HG03457 (cell line): ENCODE data around the gene SULT4A1.

Experiments used
- ATAC-seq: cut with Tn5 transposase; IDR thresholded peaks from one replicate; pipeline ENCODE4 v1.9.1; 2021; ENCODE audit warnings: moderate number of reproducible peaks; ENCODE audit not compliant: unreplicated experiment

The SULT4A1 gene

DNA sequence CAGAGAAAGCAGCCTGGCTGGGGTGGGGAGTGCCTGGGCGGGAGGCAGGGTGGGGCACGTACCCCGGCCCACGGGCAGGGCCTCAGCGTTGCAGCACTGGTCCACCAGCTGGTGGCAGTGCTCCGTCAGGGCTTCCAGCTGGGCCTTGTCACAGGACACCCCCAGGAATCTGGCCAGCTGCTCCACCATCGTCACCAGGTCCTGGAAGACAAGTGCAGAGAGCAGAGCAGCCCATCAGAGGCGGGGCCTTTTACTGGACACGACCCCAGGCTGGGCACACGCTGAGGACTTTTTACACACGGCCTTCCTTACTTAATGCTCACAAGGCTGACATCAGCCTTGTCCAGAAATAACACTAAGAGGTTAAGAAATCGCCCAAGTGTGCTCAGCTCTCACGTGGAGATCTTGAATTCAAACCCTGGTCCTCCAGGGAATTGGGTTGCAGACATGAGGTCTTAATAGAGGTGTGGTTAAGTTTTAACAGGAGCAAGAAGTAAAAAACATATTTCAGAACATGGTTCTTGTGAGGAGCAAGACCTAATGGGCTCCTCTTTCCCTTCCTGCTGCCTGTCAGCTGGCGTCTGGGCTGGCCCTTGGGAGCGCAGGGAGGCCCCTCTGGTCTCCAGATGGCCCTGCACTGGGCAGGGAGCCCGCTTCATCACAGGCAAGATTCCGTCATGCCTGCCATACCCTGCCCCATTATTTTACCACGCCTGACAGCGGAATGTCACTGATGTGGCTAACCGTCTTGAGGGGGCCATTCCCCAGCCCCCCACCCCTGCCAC is 33.1 kb downstream of the SULT4A1 start:
- ATAC-seq, result no peak

- ATAC-seq, result no peak
These were observed 33.7 kb downstream of the SULT4A1 start for GRCh38 chr22:43828725-43828997.

- no peak for ATAC-seq
These were observed 34.2 kb downstream of the SULT4A1 start for GRCh38 chr22:43827926-43828724.

DNA sequence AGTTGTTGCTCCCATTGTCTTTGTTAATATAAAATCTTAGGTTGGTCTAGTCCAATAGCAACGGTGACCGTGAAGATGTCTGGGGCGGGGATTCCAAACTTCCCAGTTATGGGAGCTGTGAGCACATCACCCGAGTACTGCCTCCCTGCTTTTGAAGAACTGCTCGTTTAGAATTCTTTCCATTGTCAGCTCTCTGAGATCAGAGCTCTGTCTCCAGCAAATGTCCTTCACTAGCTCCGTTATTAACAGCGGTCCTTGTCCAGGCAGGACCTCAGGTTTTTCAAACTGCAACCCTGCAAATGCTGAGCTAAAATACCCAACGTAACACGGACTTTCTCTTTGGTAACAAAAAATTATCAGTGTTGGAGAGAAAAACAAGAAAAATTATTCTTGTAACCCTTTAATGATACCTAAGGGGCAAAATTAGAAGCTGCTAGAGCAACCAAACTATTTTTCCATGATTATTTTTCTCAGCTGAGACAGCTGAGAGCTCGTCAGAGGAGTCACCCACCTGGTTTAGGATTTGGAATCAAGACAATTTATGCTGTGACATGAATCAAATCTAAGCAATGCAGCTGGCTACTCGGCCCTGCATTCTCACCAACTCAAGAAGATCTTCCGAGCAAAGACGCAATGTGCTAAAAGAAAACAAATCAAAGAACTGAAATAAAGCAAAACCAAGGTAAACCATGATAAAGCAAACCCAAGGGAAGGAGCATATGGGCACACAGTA is 35.1 kb downstream of the SULT4A1 start:
- no peak for ATAC-seq

GRCh38 chr22:43826142-43827002 is 35.9 kb downstream of the SULT4A1 start:
- no peak for ATAC-seq

DNA sequence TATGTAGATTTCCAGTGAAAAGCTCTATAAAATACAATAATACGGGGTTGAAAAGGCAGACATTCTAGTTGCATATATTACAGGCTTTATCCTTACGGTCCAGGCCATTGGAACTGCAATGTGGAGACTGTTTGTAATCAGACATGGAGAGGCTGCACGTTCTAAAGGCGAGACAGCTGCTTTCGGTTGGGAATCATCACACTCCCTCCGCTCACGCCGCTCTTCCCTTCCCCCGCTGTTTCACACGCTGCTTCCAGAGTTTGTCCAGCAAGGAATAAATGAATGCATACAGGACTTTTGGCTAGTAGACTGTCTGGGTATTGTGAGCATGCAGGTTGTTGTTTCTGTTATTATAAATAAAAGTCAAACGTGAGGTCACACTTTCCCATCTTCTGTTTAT is 36.7 kb downstream of the SULT4A1 start:
- ATAC-seq, result no peak

- no peak for ATAC-seq
These were observed 37.4 kb downstream of the SULT4A1 start for GRCh38 chr22:43824724-43825420.

GRCh38 chr22:43823911-43824665 is 38.2 kb downstream of the SULT4A1 start:
- ATAC-seq, result no peak

- ATAC-seq, result no peak
These were observed 38.9 kb downstream of the SULT4A1 start for GRCh38 chr22:43823353-43823908.

- ATAC-seq, result no peak
These were observed 40.5 kb downstream of the SULT4A1 start for GRCh38 chr22:43821606-43822425.

DNA sequence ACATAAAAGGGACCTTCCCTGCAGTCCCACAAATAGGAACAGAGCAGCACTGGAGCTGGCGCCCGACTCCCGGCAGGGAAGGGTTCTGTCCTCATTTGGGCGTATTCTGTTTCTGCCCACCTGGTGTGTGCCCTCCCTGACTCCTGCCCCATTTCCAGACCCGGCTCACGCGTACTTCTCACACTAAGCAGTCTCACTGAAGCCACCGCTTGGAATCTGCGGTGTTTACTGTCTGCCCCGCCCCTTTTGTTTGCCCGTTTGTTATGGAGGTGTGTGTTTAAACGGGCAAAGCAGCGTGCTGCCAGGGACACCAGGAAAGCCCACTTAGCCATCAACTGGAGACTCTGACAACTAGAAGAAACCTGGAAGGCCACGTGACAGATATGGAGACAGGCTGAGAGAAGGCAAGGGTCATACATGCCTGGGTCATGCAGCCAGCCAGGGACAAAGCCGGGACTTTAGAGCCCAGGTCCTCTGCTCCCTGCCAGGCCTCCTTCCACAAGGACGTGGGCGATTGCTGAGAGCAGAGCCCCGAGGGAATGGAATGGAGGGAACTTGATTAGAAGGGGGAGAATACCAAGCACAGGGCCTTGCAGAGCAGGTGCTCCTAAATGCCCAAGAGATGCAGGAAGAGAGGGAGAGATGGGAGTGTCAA is 41.5 kb downstream of the SULT4A1 start:
- ATAC-seq, result no peak

GRCh38 chr22:43819931-43820640 is 42.2 kb downstream of the SULT4A1 start:
- no peak for ATAC-seq

GRCh38 chr22:43819421-43819921 is 42.8 kb downstream of the SULT4A1 start:
- no peak for ATAC-seq

GRCh38 chr22:43818981-43819380 is 43.3 kb downstream of the SULT4A1 start:
- ATAC-seq, result no peak

DNA sequence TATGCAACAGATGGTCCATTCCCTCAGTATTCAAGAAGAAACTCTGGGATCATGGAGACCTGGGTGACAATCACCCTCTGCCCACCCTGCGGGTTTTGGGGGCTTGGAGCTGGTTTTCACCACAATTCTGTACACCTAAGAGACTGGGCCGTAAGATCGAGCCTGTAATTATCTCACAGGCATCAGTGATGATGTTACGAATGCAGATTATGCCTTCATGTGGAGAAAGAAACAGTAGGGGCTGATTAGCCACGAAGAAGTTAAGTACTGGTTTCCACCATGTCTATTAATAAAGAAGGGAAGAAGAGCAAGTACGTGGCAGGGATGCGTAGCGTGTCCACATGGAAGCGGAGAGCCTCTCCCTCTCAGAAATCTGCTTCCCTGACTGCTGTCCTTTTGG is 44.9 kb downstream of the SULT4A1 start:
- no peak for ATAC-seq

- ATAC-seq, result no peak
These were observed 48.0 kb downstream of the SULT4A1 start for GRCh38 chr22:43814264-43814663.

DNA sequence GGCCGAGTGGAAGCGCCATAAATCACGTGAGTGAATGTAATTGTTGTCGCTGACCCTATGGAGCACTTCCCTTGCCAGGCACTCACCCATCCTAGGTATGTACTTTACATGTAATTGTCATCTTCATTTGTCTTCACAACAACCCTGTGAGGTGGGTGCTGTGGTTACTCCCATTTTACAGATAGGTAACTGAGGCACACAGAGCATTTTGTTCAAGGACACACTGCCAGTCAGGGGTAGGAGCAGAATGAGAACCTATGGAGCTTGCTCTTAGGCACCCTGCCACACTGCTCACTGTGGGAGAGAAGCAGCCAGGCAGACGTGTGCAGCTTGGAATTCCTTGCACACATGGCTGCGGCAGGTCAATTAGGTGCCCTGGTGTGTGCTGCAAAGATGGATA is 49.4 kb downstream of the SULT4A1 start:
- no peak for ATAC-seq
